Right atrium auricular region (tissue), 2 donors: ENCODE results near the gene ADGRV1. TPM values are rescaled to one million over a fixed set of nuclear protein-coding genes. Genes with fewer than 3 reads are reported as not detected.

ENCODE experiments used
- DNase-seq: peaks from one replicate; pipeline ENCODE4 v3.0.0-alpha.2; 2019; ENCODE audit warnings: low spot score
- H3K27ac ChIP-seq, 2 donors: fragments of 200-600 bp; sonication (generic); 1 replicate in 1 of 2; 2 replicates in 1 of 2; pipeline ENCODE4 v1.5.1; 2016 to 2019
- H3K27me3 ChIP-seq, 2 donors: fragments of 200-600 bp; sonication (generic); one replicate each; pipeline versions ENCODE4 v1.5.1 to v1.6.0; 2017 to 2019
- H3K36me3 ChIP-seq: fragments of 200-600 bp; sonication (generic); one replicate; pipeline ENCODE4 v1.5.1; 2016
- H3K4me1 ChIP-seq, 2 donors: fragments of 200-600 bp; sonication (generic); one replicate each; pipeline versions ENCODE4 v1.5.1 to v1.6.0; 2017 to 2019
- H3K4me3 ChIP-seq, 2 donors: fragments of 200-600 bp; sonication (generic); 1 replicate in 1 of 2; 2 replicates in 1 of 2; pipeline ENCODE4 v1.5.1; 2017 to 2019; ENCODE audit warnings: mild to moderate bottlenecking in 1 of 2, moderate library complexity in 1 of 2
- H3K9me3 ChIP-seq, 2 donors: fragments of 200-600 bp; sonication (generic); one replicate each; pipeline ENCODE4 v1.5.1; 2019
- total RNA-seq, 2 donors: library from RNA; depleted of rRNA; stranded (reverse); fragments of >200 nt; gene quantifications; one replicate each; pipeline ENCODE4 v1.1.0, GENCODE V29; 2016
- TF ChIP-seq, protein P1 (sequence below), 2 donors: fragments of 200-600 bp; sonication (generic); IDR thresholded peaks; one replicate each; pipeline ENCODE4 v1.5.1; 2019; ENCODE audit warnings: antibody characterized with exemption in 2 of 2

The ADGRV1 gene
- total RNA-seq, 2 donors from 2014 or later = 1.4 to 1.8 TPM

DNA sequence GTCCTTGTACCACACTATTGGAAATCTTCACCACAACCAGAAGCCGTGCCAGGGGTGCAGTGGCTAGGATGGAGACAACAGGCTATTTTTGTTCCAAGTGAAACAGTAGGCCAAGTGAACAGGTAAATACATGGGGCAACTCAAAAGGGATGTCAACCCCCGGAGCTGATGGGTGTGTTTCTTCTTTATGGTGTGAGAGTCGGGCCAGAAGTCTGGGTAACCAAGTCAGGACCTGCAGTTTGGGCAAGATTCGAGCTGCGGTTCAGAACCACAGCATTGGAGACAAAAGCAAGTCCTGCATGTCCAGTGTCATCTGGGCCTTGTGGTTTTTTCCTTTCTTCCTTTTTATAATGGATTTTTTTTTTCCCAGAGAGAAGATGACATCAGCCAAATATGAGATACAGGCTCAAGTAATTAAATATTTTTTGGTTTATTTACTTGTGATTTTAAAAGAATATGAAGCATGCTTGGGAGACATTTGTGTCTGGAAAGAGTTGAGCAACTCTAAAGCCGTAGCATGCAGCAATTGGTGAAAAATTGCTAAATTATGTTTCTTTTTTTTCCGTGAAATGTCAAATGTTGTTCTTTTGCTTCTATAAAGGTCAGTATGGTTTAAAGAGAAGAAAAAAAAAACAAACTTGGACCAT, 562.9 kb downstream of the ADGRV1 start:
- Histone ChIP-seq H3K36me3 (no peaks in the 10 kb centered on the region), H3K27me3 (no peaks in the 10 kb centered on the region), H3K4me1 (peaks cover 0 to 22% of the 10 kb centered on the region in 2 donors), H3K9me3 (no peaks in the 10 kb centered on the region), H3K4me3 (no peak overlapping the region), H3K27ac (peak overlapping the region; percentile 38 to 40)
- DNase-seq = no peak
- TF ChIP-seq, protein P1, sequence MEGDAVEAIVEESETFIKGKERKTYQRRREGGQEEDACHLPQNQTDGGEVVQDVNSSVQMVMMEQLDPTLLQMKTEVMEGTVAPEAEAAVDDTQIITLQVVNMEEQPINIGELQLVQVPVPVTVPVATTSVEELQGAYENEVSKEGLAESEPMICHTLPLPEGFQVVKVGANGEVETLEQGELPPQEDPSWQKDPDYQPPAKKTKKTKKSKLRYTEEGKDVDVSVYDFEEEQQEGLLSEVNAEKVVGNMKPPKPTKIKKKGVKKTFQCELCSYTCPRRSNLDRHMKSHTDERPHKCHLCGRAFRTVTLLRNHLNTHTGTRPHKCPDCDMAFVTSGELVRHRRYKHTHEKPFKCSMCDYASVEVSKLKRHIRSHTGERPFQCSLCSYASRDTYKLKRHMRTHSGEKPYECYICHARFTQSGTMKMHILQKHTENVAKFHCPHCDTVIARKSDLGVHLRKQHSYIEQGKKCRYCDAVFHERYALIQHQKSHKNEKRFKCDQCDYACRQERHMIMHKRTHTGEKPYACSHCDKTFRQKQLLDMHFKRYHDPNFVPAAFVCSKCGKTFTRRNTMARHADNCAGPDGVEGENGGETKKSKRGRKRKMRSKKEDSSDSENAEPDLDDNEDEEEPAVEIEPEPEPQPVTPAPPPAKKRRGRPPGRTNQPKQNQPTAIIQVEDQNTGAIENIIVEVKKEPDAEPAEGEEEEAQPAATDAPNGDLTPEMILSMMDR (IDR thresholded peaks at IDR 0.05) = no peak

GRCh38 chr5:91122651-91123050, 564.1 kb downstream of the ADGRV1 start:
- peaks cover 0 to 34% of the 10 kb centered on the region in 2 donors for H3K4me1 ChIP-seq
- no peaks in the 10 kb centered on the region for H3K9me3 ChIP-seq

GRCh38 chr5:91123291-91123690, 564.7 kb downstream of the ADGRV1 start:
- Histone ChIP-seq H3K4me1 (peaks cover 0 to 41% of the 10 kb centered on the region in 2 donors), H3K27me3 (no peaks in the 10 kb centered on the region), H3K9me3 (no peaks in the 10 kb centered on the region), H3K4me3 (no peak overlapping the region), H3K27ac (peak overlapping the region in 1 of 2 donors; percentile 40), H3K36me3 (no peaks in the 10 kb centered on the region)
- TF ChIP-seq, protein P1 (IDR thresholded peaks at IDR 0.05) = no peak
- DNase-seq = no peak

More at GRCh38 chr5:91122651-91123050, 564.1 kb downstream of the ADGRV1 start:
- DNase-seq = no peak
- Histone ChIP-seq H3K36me3 (no peaks in the 10 kb centered on the region), H3K27ac (peak overlapping the region; percentile 38 to 40), H3K4me3 (no peak overlapping the region), H3K27me3 (no peaks in the 10 kb centered on the region)
- TF ChIP-seq, protein P1 (IDR thresholded peaks at IDR 0.05) = no peak

DNA sequence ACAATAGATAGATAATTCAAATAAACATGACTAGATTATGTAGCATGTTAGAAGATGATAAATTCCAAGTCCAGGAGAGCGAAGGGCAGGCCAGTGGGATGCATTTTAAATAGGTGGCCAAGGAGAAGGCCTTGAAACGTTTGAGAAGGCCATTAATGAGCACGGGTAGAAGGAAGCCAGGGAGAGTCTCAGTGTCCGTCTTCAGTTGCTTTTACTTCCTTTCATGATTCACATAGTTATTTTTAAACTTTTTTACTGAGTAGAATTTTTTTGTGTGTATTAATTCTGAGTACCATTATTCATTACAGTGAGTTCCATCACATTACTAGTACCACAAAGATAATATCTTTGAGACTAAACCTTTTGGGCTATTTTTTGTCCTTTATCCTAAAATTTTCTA, 565.3 kb downstream of the ADGRV1 start:
- peaks cover 0 to 41% of the 10 kb centered on the region in 2 donors for H3K4me1 ChIP-seq
- H3K27ac ChIP-seq = peak overlapping the region in 1 of 2 donors; percentile 40
- TF ChIP-seq, protein P1 (IDR thresholded peaks at IDR 0.05) = no peak

GRCh38 chr5:91125916-91126315, 567.3 kb downstream of the ADGRV1 start:
- Histone ChIP-seq H3K27ac (peak overlapping the region; percentile 32 to 41), H3K4me1 (peaks cover 0 to 31% of the 10 kb centered on the region in 2 donors), H3K4me3 (no peak overlapping the region), H3K9me3 (no peaks in the 10 kb centered on the region), H3K36me3 (no peaks in the 10 kb centered on the region), H3K27me3 (no peaks in the 10 kb centered on the region)
- TF ChIP-seq, protein P1 (IDR thresholded peaks at IDR 0.05) = no peak
- no peak for DNase-seq

More for the DNA sequence above, 565.3 kb downstream of the ADGRV1 start:
- no peak overlapping the region for H3K4me3 ChIP-seq
- H3K9me3 ChIP-seq = no peaks in the 10 kb centered on the region
- H3K27me3 ChIP-seq = no peaks in the 10 kb centered on the region
- no peak for DNase-seq
- no peaks in the 10 kb centered on the region for H3K36me3 ChIP-seq

DNA sequence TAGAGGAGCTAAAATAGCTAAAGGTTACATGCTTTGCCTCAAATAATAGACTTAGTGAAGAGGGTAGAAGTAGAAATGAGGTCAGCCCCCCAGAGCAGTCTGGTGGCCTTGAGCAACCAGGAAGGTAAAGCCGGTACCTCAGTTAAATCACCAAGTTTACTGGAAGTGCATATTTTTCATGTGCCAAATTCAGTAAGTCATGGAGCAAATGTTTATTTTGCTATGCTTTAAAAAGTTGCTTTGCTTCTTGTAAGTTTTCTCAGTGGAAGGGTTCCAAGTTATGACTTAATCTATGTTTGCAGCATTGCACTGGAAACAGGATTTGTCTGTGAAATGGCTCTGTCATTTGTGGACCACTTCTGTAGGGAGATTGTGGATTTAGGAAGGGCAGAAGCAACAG, 567.9 kb downstream of the ADGRV1 start:
- peaks cover 0 to 31% of the 10 kb centered on the region in 2 donors for H3K4me1 ChIP-seq
- no peaks in the 10 kb centered on the region for H3K9me3 ChIP-seq

More for the DNA sequence above, 567.9 kb downstream of the ADGRV1 start:
- no peak for DNase-seq
- Histone ChIP-seq H3K36me3 (no peaks in the 10 kb centered on the region), H3K27me3 (no peaks in the 10 kb centered on the region), H3K4me3 (no peak overlapping the region), H3K27ac (peak overlapping the region; percentile 32 to 41)
- TF ChIP-seq, protein P1 (IDR thresholded peaks at IDR 0.05) = no peak
